Fibroblast of mammary gland (primary cell): ENCODE results near the gene USP49.
A peak's percentile ranks its signal among the peaks of the same experiment; 100 is the strongest.

Experiments used
- DNase-seq: peaks from one replicate; pipeline ENCODE4 v3.0.0-alpha.2; 2010; ENCODE audit warnings: low read depth
- H3K4me3 ChIP-seq: 2 replicates; pipeline ENCODE4 v1.5.1; 2011; ENCODE audit warnings: low read depth, mild to moderate bottlenecking, low read length, moderate library complexity; ENCODE audit not compliant: control insufficient read depth
- TF ChIP-seq, protein P1 (sequence below): conservative IDR thresholded peaks from 2 replicates; pipeline ENCODE4 v1.5.1; 2011; ENCODE audit warnings: low read depth, low read length, inconsistent platforms; ENCODE audit not compliant: control insufficient read depth, insufficient read depth

The USP49 gene

DNA sequence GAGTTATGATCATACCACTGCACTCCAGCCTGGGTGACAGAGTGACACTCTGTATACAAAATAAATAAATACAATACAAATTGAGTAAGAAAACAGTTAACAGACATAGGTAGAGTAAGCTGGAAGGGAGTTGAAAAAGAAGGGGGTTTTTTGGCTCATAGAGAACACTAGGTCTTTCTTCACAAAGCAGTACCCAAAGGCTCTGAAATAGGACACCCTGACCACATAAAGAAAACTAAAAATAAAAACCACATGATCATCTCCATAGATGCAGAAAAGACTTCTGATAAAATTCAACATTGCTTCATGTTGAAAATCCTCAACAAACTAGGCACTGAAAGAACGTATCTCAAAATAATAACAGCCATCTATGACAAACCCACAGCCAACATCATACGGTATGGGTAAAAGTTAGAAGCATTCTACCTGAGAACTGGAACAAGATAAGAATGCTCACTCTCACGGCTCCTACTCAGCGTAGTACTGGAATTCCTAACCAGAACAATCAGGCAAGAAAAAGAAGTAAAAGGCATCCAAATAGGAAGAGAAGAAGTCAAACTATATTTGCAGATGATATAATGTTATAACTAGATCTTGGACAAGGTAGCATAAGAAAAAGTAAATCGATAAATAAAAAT is 59.0 kb downstream of the USP49 start:
- TF ChIP-seq, protein P1, sequence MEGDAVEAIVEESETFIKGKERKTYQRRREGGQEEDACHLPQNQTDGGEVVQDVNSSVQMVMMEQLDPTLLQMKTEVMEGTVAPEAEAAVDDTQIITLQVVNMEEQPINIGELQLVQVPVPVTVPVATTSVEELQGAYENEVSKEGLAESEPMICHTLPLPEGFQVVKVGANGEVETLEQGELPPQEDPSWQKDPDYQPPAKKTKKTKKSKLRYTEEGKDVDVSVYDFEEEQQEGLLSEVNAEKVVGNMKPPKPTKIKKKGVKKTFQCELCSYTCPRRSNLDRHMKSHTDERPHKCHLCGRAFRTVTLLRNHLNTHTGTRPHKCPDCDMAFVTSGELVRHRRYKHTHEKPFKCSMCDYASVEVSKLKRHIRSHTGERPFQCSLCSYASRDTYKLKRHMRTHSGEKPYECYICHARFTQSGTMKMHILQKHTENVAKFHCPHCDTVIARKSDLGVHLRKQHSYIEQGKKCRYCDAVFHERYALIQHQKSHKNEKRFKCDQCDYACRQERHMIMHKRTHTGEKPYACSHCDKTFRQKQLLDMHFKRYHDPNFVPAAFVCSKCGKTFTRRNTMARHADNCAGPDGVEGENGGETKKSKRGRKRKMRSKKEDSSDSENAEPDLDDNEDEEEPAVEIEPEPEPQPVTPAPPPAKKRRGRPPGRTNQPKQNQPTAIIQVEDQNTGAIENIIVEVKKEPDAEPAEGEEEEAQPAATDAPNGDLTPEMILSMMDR, result no peak
- peak; percentile 15 for DNase-seq
- no peak overlapping the region for H3K4me3 ChIP-seq

GRCh38 chr6:41832263-41832662 is 62.9 kb downstream of the USP49 start:
- TF ChIP-seq, protein P1, result no peak
- H3K4me3 ChIP-seq, result no peak overlapping the region
- DNase-seq, result no peak

- TF ChIP-seq, protein P1, result no peak
- no peak overlapping the region for H3K4me3 ChIP-seq
- DNase-seq, result no peak
Observed at GRCh38 chr6:41826343-41827022, 68.7 kb downstream of the USP49 start.

DNA sequence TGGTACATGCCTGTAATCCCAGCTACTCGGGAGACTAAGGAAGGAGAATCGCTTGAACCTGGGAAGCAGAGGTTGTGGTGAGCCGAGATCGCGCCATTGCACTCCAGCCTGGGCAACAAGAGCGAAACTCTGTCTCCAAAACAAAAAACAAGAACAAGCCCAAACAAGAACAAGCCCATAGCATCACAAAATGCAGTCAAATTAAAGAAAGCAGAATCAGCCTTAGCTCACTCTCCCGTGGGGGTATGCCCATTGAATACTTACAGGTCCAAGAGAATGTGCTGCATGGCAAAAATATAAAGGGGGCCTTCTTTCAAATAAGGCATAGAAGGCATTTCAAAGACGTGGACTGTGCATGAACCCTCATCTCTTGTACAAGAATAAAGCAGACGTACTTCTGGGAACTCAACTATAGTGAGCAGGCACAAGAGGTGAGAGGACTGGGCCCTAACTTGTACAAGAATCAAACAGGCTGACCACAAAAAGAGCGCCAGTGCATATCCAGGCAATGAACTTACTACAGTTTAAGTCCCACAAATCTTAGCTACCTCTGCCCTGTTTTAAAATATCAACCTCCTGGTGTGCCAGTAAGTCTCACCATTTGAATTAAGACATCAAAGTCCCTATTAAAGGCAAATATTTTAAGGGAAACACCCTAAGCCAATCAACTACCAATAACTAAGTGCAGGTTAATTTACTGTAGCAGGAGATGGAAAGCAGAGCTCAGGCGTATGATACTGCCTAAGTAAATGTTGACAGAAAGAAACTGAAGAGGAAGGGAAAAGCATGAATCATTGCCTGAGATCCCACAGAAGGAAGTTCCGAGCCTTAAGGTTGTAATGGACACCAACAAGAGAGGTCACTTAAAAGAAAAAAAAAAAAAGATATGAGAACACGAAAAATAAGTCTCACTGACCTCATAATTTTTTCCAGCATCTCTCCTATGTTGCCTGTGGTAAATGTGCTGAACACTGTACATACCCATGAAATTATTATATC is 70.3 kb downstream of the USP49 start:
- no peak for DNase-seq
- TF ChIP-seq, protein P1, result no peak
- no peak overlapping the region for H3K4me3 ChIP-seq

- TF ChIP-seq, protein P1, result no peak
- no peak overlapping the region for H3K4me3 ChIP-seq
- DNase-seq, result no peak
Observed at GRCh38 chr6:41823178-41823577, 72.0 kb downstream of the USP49 start.

GRCh38 chr6:41822021-41822420 is 73.2 kb downstream of the USP49 start:
- TF ChIP-seq, protein P1, result no peak
- no peak for DNase-seq
- no peak overlapping the region for H3K4me3 ChIP-seq
